Endothelial cell (in vitro differentiated cells): Measurements from ENCODE around the gene VWF. TPM values are rescaled to one million over a fixed set of nuclear protein-coding genes. Genes with fewer than 3 reads are reported as not detected.

ENCODE experiments used
- DNase-seq: peaks from one replicate; pipeline ENCODE4 v3.0.0; 2021; ENCODE audit warnings: low spot score
- H3K27ac Mint-ChIP-seq: one replicate; pipeline ENCODE4 v1.8.0; 2021; ENCODE audit warnings: mixed read lengths, inconsistent platforms; ENCODE audit not compliant: unreplicated experiment
- H3K27me3 Mint-ChIP-seq: one replicate; pipeline ENCODE4 v1.8.0; 2021; ENCODE audit warnings: mild to moderate bottlenecking, moderate library complexity, mixed read lengths, inconsistent platforms; ENCODE audit not compliant: unreplicated experiment
- H3K36me3 Mint-ChIP-seq: one replicate; pipeline ENCODE4 v1.8.0; 2021; ENCODE audit warnings: mild to moderate bottlenecking, low read depth, mixed read lengths, inconsistent platforms; ENCODE audit not compliant: unreplicated experiment
- H3K4me1 Mint-ChIP-seq: one replicate; pipeline ENCODE4 v1.8.0; 2021; ENCODE audit warnings: mild to moderate bottlenecking, mixed read lengths, inconsistent platforms; ENCODE audit not compliant: unreplicated experiment
- H3K4me3 Mint-ChIP-seq: one replicate; pipeline ENCODE4 v1.8.0; 2021; ENCODE audit warnings: mild to moderate bottlenecking, mixed read lengths, inconsistent platforms; ENCODE audit not compliant: unreplicated experiment
- H3K9me3 Mint-ChIP-seq: one replicate; pipeline ENCODE4 v1.8.0; 2021; ENCODE audit warnings: mixed read lengths, inconsistent platforms; ENCODE audit not compliant: unreplicated experiment
- CTCF ChIP-seq: fragments of 200-600 bp; sonication (generic); IDR thresholded peaks from one replicate; pipeline ENCODE4 v1.5.0; 2021; ENCODE audit warnings: antibody characterized with exemption; ENCODE audit not compliant: unreplicated experiment
- total RNA-seq: library from RNA; stranded (reverse); fragmentation: NEBNext Ultra II Directional; extraction: Animal tissue kit (Norgen Biotek cat#: 25700); gene quantifications from one replicate; pipeline ENCODE4 v1.2.1, GENCODE V29; 2021; ENCODE audit not compliant: unreplicated experiment

The VWF gene
- total RNA-seq, 1 donor from 2014 or later: 56.0 TPM

GRCh38 chr12:6049587-6049986, 74.9 kb downstream of the VWF start:
- H3K27ac Mint-ChIP-seq: no peak overlapping the region
- H3K36me3 Mint-ChIP-seq: peaks cover 18% of the 10 kb centered on the region
- no peaks in the 10 kb centered on the region for H3K4me1 Mint-ChIP-seq
- H3K27me3 Mint-ChIP-seq: peaks cover 6% of the 10 kb centered on the region
- no peaks in the 10 kb centered on the region for H3K9me3 Mint-ChIP-seq
- no peak for TF ChIP-seq CTCF
- H3K4me3 Mint-ChIP-seq: no peak overlapping the region
- no peak for DNase-seq

- Mint-ChIP-seq H3K27ac (no peak overlapping the region), H3K27me3 (peaks cover 6% of the 10 kb centered on the region), H3K36me3 (peaks cover 18% of the 10 kb centered on the region), H3K9me3 (no peaks in the 10 kb centered on the region), H3K4me3 (peak overlapping the region; percentile 17), H3K4me1 (no peaks in the 10 kb centered on the region)
- TF ChIP-seq CTCF: no peak
- no peak for DNase-seq
Observed at GRCh38 chr12:6047249-6048237, 76.9 kb downstream of the VWF start.

- no peak overlapping the region for H3K27ac Mint-ChIP-seq
- no peak for TF ChIP-seq CTCF
- no peaks in the 10 kb centered on the region for H3K9me3 Mint-ChIP-seq
- peaks cover 6% of the 10 kb centered on the region for H3K27me3 Mint-ChIP-seq
- DNase-seq: no peak
- H3K36me3 Mint-ChIP-seq: peaks cover 18% of the 10 kb centered on the region
- no peaks in the 10 kb centered on the region for H3K4me1 Mint-ChIP-seq
- H3K4me3 Mint-ChIP-seq: no peak overlapping the region
Observed at GRCh38 chr12:6046511-6047180, 77.8 kb downstream of the VWF start.

- peaks cover 18% of the 10 kb centered on the region for H3K36me3 Mint-ChIP-seq
- no peak overlapping the region for H3K27ac Mint-ChIP-seq
- no peak for TF ChIP-seq CTCF
- peaks cover 6% of the 10 kb centered on the region for H3K27me3 Mint-ChIP-seq
- no peak overlapping the region for H3K4me3 Mint-ChIP-seq
- DNase-seq: no peak
- H3K9me3 Mint-ChIP-seq: no peaks in the 10 kb centered on the region
- no peaks in the 10 kb centered on the region for H3K4me1 Mint-ChIP-seq
Observed at GRCh38 chr12:6045438-6045837, 79.0 kb downstream of the VWF start.
